WI38 (cell line): ENCODE measurements around the gene ARIH2.
A peak's percentile ranks its signal among the peaks of the same experiment; 100 is the strongest.

Experiments
- H3K4me3 ChIP-seq: 2 replicates; pipeline ENCODE4 v1.5.1; 2011; ENCODE audit warnings: low read depth, mild to moderate bottlenecking, control low read depth, low read length
- CTCF ChIP-seq: IDR thresholded peaks from 2 replicates; pipeline ENCODE4 v1.5.1; 2012; ENCODE audit warnings: low read depth, mild to moderate bottlenecking, control low read depth, low read length

Gene ARIH2

GRCh38 chr3:49005998-49006397 is 87.4 kb downstream of the ARIH2 start:
- TF ChIP-seq CTCF, result no peak
- H3K4me3 ChIP-seq, result no peak overlapping the region

GRCh38 chr3:49006408-49007067 is 87.9 kb downstream of the ARIH2 start:
- H3K4me3 ChIP-seq, result peak overlapping the region; percentile 85
- TF ChIP-seq CTCF, result no peak

GRCh38 chr3:49007068-49007770 is 88.6 kb downstream of the ARIH2 start, which contains the start of gene WDR6:
WDR6 (plus strand) TSS chr3:49007391; CDS start chr3:49007432, 41 bp downstream.
- H3K4me3 ChIP-seq, result peak within 1 kb of the TSS; percentile 85
- peak; percentile 19; the same call in 1 of the 2 replicates for TF ChIP-seq CTCF

- H3K4me3 ChIP-seq, result peak overlapping the region; percentile 85
- TF ChIP-seq CTCF, result no peak
Observed at GRCh38 chr3:49007771-49008528, 89.3 kb downstream of the ARIH2 start.

- H3K4me3 ChIP-seq, result peak overlapping the region; percentile 85; the same call in 1 of the 2 replicates
Observed at GRCh38 chr3:49008627-49009026, 90.0 kb downstream of the ARIH2 start.

- no peak for TF ChIP-seq CTCF
- no peak overlapping the region for H3K4me3 ChIP-seq
Observed at GRCh38 chr3:49009396-49009795, 90.8 kb downstream of the ARIH2 start.

GRCh38 chr3:49012441-49013017 is 93.9 kb downstream of the ARIH2 start:
- H3K4me3 ChIP-seq, result no peak overlapping the region
- TF ChIP-seq CTCF, result no peak
